NB4 (cell line): ENCODE results near the gene C2orf74.
"Not testable (repeated sequence)": the region's sequence is repeated elsewhere in the genome, so short reads cannot be mapped to it uniquely, and the experiment has no call there.

Source experiments
- DNase-seq: peaks from one replicate; pipeline ENCODE4 v3.0.0; 2010; ENCODE audit warnings: low read depth
- H3K4me3 ChIP-seq: one replicate; pipeline ENCODE4 v1.5.1; 2011; ENCODE audit warnings: mild to moderate bottlenecking, low read depth, low read length, moderate library complexity
- CTCF ChIP-seq: IDR thresholded peaks from one replicate; pipeline ENCODE4 v1.5.1; 2012; ENCODE audit warnings: low read depth, low read length
- MAX ChIP-seq: IDR thresholded peaks from 2 replicates; pipeline ENCODE4 v1.6.1; 2011; ENCODE audit warnings: low read depth, low read length
- MYC ChIP-seq: IDR thresholded peaks from 2 replicates; pipeline ENCODE4 v1.6.1; 2011; ENCODE audit warnings: low read depth, low read length
- POLR2A ChIP-seq: IDR thresholded peaks from 2 replicates; pipeline ENCODE4 v1.6.1; 2011; ENCODE audit warnings: mild to moderate bottlenecking; ENCODE audit not compliant: insufficient read length; ENCODE audit errors: extremely low read depth

C2orf74 gene

GRCh38 chr2:61125798-61126197, 36.2 kb upstream of the C2orf74 start:
- TF ChIP-seq POLR2A: no peak
- no peak for TF ChIP-seq CTCF
- no peak for TF ChIP-seq MAX
- no peak for TF ChIP-seq MYC
- no peak overlapping the region for H3K4me3 ChIP-seq
- DNase-seq: no peak

GRCh38 chr2:61128122-61128521, 33.9 kb upstream of the C2orf74 start:
- H3K4me3 ChIP-seq, DNase-seq: not testable (repeated sequence)

- TF ChIP-seq POLR2A: no peak
- no peak for TF ChIP-seq MAX
- no peak for TF ChIP-seq MYC
- no peak for TF ChIP-seq CTCF
- no peak overlapping the region for H3K4me3 ChIP-seq
- DNase-seq: no peak
Measured at GRCh38 chr2:61134141-61134540, 27.8 kb upstream of the C2orf74 start.

GRCh38 chr2:61135510-61135909, 26.5 kb upstream of the C2orf74 start:
- DNase-seq: peak; percentile 62
- TF ChIP-seq POLR2A (no peak), CTCF (peak; percentile 10), MYC (peak; percentile 64), MAX (peak; percentile 76)
- no peak overlapping the region for H3K4me3 ChIP-seq

- TF ChIP-seq MAX (no peak), CTCF (no peak), POLR2A (no peak), MYC (no peak)
- H3K4me3 ChIP-seq: no peak overlapping the region
- no peak for DNase-seq
Measured at GRCh38 chr2:61138859-61139258, 23.1 kb upstream of the C2orf74 start.

- no peak for DNase-seq
- no peak for TF ChIP-seq MYC
- no peak for TF ChIP-seq MAX
- no peak for TF ChIP-seq POLR2A
- no peak for TF ChIP-seq CTCF
- no peak overlapping the region for H3K4me3 ChIP-seq
Measured at GRCh38 chr2:61141151-61141550, 20.8 kb upstream of the C2orf74 start.
